ENCODE measurements around the gene LHFPL3.
"Not testable (repeated sequence)": the region's sequence is repeated elsewhere in the genome, so short reads cannot be mapped to it uniquely, and the experiment has no call there.

LHFPL3 gene

DNA sequence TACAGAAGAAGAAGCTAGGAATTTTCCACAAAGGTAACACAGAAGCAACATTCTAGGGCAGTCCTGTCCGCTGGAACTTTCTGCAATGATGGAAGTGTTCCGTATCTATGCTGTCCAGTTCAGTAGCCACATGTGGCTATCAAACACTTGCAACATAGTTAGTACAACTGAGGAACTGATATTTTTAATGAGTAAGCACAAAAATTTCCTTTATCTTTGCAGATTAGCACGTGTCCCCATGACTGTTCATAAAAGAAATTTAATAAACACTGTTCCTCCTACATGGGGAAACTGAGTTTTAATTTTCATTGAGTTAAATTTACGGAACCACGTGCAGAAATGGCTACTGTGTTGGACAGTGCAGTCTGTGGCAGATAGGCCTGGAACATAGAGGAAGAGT lies 349.2 kb downstream of the LHFPL3 start:
- H3K9me3 ChIP-seq (ENCODE audit: control insufficient read depth, insufficient read depth, low read depth, low read length): no peaks in the 10 kb centered on the region
- no peak overlapping the region for H3K4me3 ChIP-seq (ENCODE audit: low read depth, low read length)
- H3K9ac ChIP-seq (ENCODE audit: low read length): no peak overlapping the region
- H3K36me3 ChIP-seq (ENCODE audit: control insufficient read depth, insufficient read depth, low read length): no peaks in the 10 kb centered on the region
- H3K27ac ChIP-seq (ENCODE audit: low read depth, low read length): no peak overlapping the region
- no peaks in the 10 kb centered on the region for H3K4me1 ChIP-seq (ENCODE audit: control insufficient read depth, insufficient read depth, low read length)
- H3K27me3 ChIP-seq (ENCODE audit: control insufficient read depth, insufficient read depth, low read length): no peaks in the 10 kb centered on the region; the same call in 1 of the 2 replicates

- Histone ChIP-seq H3K4me3 (ENCODE audit: low read depth, low read length) (no peak overlapping the region), H3K36me3 (ENCODE audit: control insufficient read depth, insufficient read depth, low read length) (no peaks in the 10 kb centered on the region), H3K9ac (ENCODE audit: low read length) (no peak overlapping the region), H3K27ac (ENCODE audit: low read depth, low read length) (no peak overlapping the region), H3K4me1 (ENCODE audit: control insufficient read depth, insufficient read depth, low read length) (no peaks in the 10 kb centered on the region), H3K9me3 (ENCODE audit: control insufficient read depth, insufficient read depth, low read depth, low read length) (no peaks in the 10 kb centered on the region), H3K27me3 (ENCODE audit: control insufficient read depth, insufficient read depth, low read length) (no peaks in the 10 kb centered on the region; the same call in 1 of the 2 replicates)
Observed at GRCh38 chr7:104679085-104679484, 350.7 kb downstream of the LHFPL3 start.

- Histone ChIP-seq H3K9me3 (ENCODE audit: control insufficient read depth, insufficient read depth, low read depth, low read length) (no peaks in the 10 kb centered on the region), H3K9ac (ENCODE audit: low read length) (no peak overlapping the region), H3K4me1 (ENCODE audit: control insufficient read depth, insufficient read depth, low read length) (no peaks in the 10 kb centered on the region), H3K4me3 (ENCODE audit: low read depth, low read length) (no peak overlapping the region), H3K27me3 (ENCODE audit: control insufficient read depth, insufficient read depth, low read length) (no peaks in the 10 kb centered on the region), H3K36me3 (ENCODE audit: control insufficient read depth, insufficient read depth, low read length) (no peaks in the 10 kb centered on the region), H3K27ac (ENCODE audit: low read depth, low read length) (no peak overlapping the region)
Observed at GRCh38 chr7:104686286-104686685, 357.9 kb downstream of the LHFPL3 start.

GRCh38 chr7:104694710-104695109 lies 366.3 kb downstream of the LHFPL3 start:
- Histone ChIP-seq H3K4me1 (ENCODE audit: control insufficient read depth, insufficient read depth, low read length) (no peaks in the 10 kb centered on the region), H3K9ac (ENCODE audit: low read length) (no peak overlapping the region), H3K9me3 (ENCODE audit: control insufficient read depth, insufficient read depth, low read depth, low read length) (peaks cover 9% of the 10 kb centered on the region), H3K4me3 (ENCODE audit: low read depth, low read length) (no peak overlapping the region), H3K36me3 (ENCODE audit: control insufficient read depth, insufficient read depth, low read length) (no peaks in the 10 kb centered on the region), H3K27me3 (ENCODE audit: control insufficient read depth, insufficient read depth, low read length) (no peaks in the 10 kb centered on the region), H3K27ac (ENCODE audit: low read depth, low read length) (no peak overlapping the region)

- Histone ChIP-seq H3K4me1 (ENCODE audit: control insufficient read depth, insufficient read depth, low read length) (no peaks in the 10 kb centered on the region), H3K36me3 (ENCODE audit: control insufficient read depth, insufficient read depth, low read length) (no peaks in the 10 kb centered on the region), H3K9ac (ENCODE audit: low read length) (no peak overlapping the region), H3K27ac (ENCODE audit: low read depth, low read length) (no peak overlapping the region), H3K9me3 (ENCODE audit: control insufficient read depth, insufficient read depth, low read depth, low read length) (peaks cover 9% of the 10 kb centered on the region), H3K4me3 (ENCODE audit: low read depth, low read length) (no peak overlapping the region), H3K27me3 (ENCODE audit: control insufficient read depth, insufficient read depth, low read length) (no peaks in the 10 kb centered on the region)
Observed at GRCh38 chr7:104695563-104695962, 367.2 kb downstream of the LHFPL3 start.

DNA sequence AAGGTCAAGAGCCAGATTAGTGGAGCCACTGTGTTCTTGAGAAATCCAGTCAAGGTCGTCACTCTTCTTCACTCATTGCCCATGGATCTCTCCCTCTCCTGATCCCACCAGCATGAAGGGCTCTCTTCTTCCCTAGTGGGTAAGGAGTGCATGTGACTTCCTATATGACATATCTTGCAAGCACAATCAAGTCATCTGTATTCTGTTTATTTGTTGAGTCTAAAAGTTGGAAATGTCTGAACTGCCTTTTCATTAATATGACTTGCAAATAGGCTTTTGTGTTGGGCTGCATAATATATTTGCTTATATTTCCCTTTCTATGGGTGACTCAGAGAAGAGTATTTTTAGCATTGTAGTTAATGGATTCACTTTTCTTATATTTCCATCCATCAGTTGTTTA lies 371.9 kb downstream of the LHFPL3 start:
- no peak overlapping the region for H3K27ac ChIP-seq (ENCODE audit: low read depth, low read length)
- no peaks in the 10 kb centered on the region for H3K36me3 ChIP-seq (ENCODE audit: control insufficient read depth, insufficient read depth, low read length)
- no peak overlapping the region for H3K9ac ChIP-seq (ENCODE audit: low read length)
- H3K4me1 ChIP-seq (ENCODE audit: control insufficient read depth, insufficient read depth, low read length): peaks cover 3% of the 10 kb centered on the region; the same call in 1 of the 2 replicates
- no peaks in the 10 kb centered on the region for H3K27me3 ChIP-seq (ENCODE audit: control insufficient read depth, insufficient read depth, low read length)
- no peak overlapping the region for H3K4me3 ChIP-seq (ENCODE audit: low read depth, low read length)
- H3K9me3 ChIP-seq (ENCODE audit: control insufficient read depth, insufficient read depth, low read depth, low read length): no peaks in the 10 kb centered on the region

GRCh38 chr7:104721027-104721426 lies 392.6 kb downstream of the LHFPL3 start:
- not testable (repeated sequence) for H3K4me3 ChIP-seq (ENCODE audit: low read depth, low read length); H3K4me1 ChIP-seq (ENCODE audit: control insufficient read depth, insufficient read depth, low read length); H3K36me3 ChIP-seq (ENCODE audit: control insufficient read depth, insufficient read depth, low read length); H3K27me3 ChIP-seq (ENCODE audit: control insufficient read depth, insufficient read depth, low read length); H3K9ac ChIP-seq (ENCODE audit: low read length); H3K27ac ChIP-seq (ENCODE audit: low read depth, low read length); H3K9me3 ChIP-seq (ENCODE audit: control insufficient read depth, insufficient read depth, low read depth, low read length)

DNA sequence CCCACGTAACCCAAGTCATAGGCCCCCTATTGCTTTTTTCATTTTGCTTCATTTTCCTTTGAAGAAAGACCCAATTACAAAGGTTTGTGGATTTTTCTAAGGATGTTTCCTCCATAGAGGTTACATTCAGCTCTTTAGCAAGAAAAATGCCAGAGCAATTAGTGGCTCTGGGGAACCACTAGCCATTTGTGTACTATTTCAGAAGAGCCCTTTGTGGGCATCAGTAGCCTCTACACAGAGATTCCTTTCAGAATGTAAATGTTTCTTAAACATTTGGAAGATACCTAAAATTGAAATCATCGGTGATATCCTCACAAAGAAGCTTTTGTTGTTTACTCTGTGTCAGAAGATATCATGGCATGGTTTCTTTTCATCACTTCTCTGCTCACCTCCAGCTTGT lies 394.6 kb downstream of the LHFPL3 start:
- H3K27me3 ChIP-seq (ENCODE audit: control insufficient read depth, insufficient read depth, low read length): no peaks in the 10 kb centered on the region
- no peaks in the 10 kb centered on the region for H3K9me3 ChIP-seq (ENCODE audit: control insufficient read depth, insufficient read depth, low read depth, low read length)
- H3K27ac ChIP-seq (ENCODE audit: low read depth, low read length): no peak overlapping the region
- H3K4me1 ChIP-seq (ENCODE audit: control insufficient read depth, insufficient read depth, low read length): no peaks in the 10 kb centered on the region
- H3K36me3 ChIP-seq (ENCODE audit: control insufficient read depth, insufficient read depth, low read length): no peaks in the 10 kb centered on the region
- no peak overlapping the region for H3K9ac ChIP-seq (ENCODE audit: low read length)
- H3K4me3 ChIP-seq (ENCODE audit: low read depth, low read length): no peak overlapping the region

GRCh38 chr7:104758504-104758903 lies 430.1 kb downstream of the LHFPL3 start:
- Histone ChIP-seq H3K4me3 (ENCODE audit: low read depth, low read length) (no peak overlapping the region), H3K9me3 (ENCODE audit: control insufficient read depth, insufficient read depth, low read depth, low read length) (no peaks in the 10 kb centered on the region), H3K9ac (ENCODE audit: low read length) (no peak overlapping the region), H3K4me1 (ENCODE audit: control insufficient read depth, insufficient read depth, low read length) (no peaks in the 10 kb centered on the region), H3K36me3 (ENCODE audit: control insufficient read depth, insufficient read depth, low read length) (no peaks in the 10 kb centered on the region), H3K27me3 (ENCODE audit: control insufficient read depth, insufficient read depth, low read length) (no peaks in the 10 kb centered on the region), H3K27ac (ENCODE audit: low read depth, low read length) (no peak overlapping the region)

GRCh38 chr7:104761892-104762291 lies 433.5 kb downstream of the LHFPL3 start:
- Histone ChIP-seq H3K36me3 (ENCODE audit: control insufficient read depth, insufficient read depth, low read length) (no peaks in the 10 kb centered on the region), H3K27me3 (ENCODE audit: control insufficient read depth, insufficient read depth, low read length) (no peaks in the 10 kb centered on the region), H3K4me1 (ENCODE audit: control insufficient read depth, insufficient read depth, low read length) (no peaks in the 10 kb centered on the region), H3K4me3 (ENCODE audit: low read depth, low read length) (no peak overlapping the region), H3K27ac (ENCODE audit: low read depth, low read length) (no peak overlapping the region), H3K9ac (ENCODE audit: low read length) (no peak overlapping the region), H3K9me3 (ENCODE audit: control insufficient read depth, insufficient read depth, low read depth, low read length) (no peaks in the 10 kb centered on the region)

DNA sequence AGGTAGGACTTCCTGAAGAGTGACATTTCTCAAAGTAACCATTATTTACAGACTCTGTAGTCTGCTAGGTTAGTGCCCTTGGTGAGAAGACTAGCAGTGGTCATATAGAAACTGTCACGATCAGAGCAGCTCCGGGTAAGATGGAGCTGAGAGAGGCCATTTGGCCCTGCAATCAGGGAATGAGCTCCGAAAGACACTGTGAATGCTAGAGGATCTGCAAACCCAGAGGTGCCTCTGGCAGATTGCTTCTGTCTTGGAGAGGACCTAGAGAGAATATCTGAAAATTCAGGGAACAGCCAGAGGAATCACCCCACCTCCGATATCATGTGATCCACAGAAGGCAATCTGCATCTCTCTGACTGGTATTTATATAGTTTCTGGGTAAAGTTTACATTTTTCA lies 438.7 kb downstream of the LHFPL3 start:
- no peak overlapping the region for H3K9ac ChIP-seq (ENCODE audit: low read length)
- H3K9me3 ChIP-seq (ENCODE audit: control insufficient read depth, insufficient read depth, low read depth, low read length): no peaks in the 10 kb centered on the region
- no peak overlapping the region for H3K4me3 ChIP-seq (ENCODE audit: low read depth, low read length)
- no peaks in the 10 kb centered on the region for H3K36me3 ChIP-seq (ENCODE audit: control insufficient read depth, insufficient read depth, low read length)
- H3K4me1 ChIP-seq (ENCODE audit: control insufficient read depth, insufficient read depth, low read length): 0 out of 2 replicates have a peak, but pooled peaks cover 1% of the 10 kb centered on the region
- H3K27ac ChIP-seq (ENCODE audit: low read depth, low read length): no peak overlapping the region
- H3K27me3 ChIP-seq (ENCODE audit: control insufficient read depth, insufficient read depth, low read length): no peaks in the 10 kb centered on the region

Data from HUES6 (cell line).